ENCODE data around the gene WNT8B.

Gene WNT8B

DNA sequence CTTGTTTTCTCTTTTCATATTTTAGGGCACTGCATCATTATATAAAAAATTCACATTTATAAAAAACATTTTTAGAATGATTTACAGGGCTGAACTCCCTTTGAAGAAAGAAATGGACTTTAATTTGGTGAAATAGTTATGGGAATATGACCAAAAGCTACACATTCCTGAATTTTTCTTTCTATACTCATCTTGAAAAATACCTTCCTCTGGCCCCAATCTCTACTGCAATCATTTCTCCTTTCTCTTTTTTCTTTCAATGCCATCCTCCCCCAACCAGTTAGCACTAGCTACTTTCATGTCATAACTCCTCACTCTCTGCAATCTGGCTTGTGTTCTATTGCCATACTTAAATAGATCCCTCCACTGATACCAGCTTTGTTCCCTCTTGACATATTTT is 6.2 kb downstream of the WNT8B start:
- Histone ChIP-seq H3K9ac (ENCODE audit: low read length) (no peak overlapping the region), H3K4me2 (ENCODE audit: low read depth, low read length, poor library complexity, severe bottlenecking) (no peak overlapping the region), H3K27me3 (ENCODE audit: low read length) (no peaks in the 10 kb centered on the region), H3K27ac (ENCODE audit: low read depth, low read length) (no peak overlapping the region), H3K36me3 (ENCODE audit: low read length) (no peaks in the 10 kb centered on the region), H4K20me1 (ENCODE audit: low read depth, low read length) (no peaks in the 10 kb centered on the region), H3K9me3 (ENCODE audit: insufficient read depth, low read length) (no peaks in the 10 kb centered on the region), H3K4me3 (ENCODE audit: insufficient read depth, low read length, poor library complexity, severe bottlenecking) (no peak overlapping the region), H3K9me2 (replicated peaks; ENCODE audit: insufficient read depth, low read length) (no peaks in the 10 kb centered on the region), H2AFZ (ENCODE audit: low read depth, low read length, severe bottlenecking) (no peak overlapping the region), H3F3A (ENCODE audit: insufficient read depth) (no peaks in the 10 kb centered on the region), H3K79me2 (ENCODE audit: insufficient read depth, low read length) (no peaks in the 10 kb centered on the region)
- TF ChIP-seq, protein P1, sequence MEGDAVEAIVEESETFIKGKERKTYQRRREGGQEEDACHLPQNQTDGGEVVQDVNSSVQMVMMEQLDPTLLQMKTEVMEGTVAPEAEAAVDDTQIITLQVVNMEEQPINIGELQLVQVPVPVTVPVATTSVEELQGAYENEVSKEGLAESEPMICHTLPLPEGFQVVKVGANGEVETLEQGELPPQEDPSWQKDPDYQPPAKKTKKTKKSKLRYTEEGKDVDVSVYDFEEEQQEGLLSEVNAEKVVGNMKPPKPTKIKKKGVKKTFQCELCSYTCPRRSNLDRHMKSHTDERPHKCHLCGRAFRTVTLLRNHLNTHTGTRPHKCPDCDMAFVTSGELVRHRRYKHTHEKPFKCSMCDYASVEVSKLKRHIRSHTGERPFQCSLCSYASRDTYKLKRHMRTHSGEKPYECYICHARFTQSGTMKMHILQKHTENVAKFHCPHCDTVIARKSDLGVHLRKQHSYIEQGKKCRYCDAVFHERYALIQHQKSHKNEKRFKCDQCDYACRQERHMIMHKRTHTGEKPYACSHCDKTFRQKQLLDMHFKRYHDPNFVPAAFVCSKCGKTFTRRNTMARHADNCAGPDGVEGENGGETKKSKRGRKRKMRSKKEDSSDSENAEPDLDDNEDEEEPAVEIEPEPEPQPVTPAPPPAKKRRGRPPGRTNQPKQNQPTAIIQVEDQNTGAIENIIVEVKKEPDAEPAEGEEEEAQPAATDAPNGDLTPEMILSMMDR (IDR thresholded peaks at IDR 0.05; ENCODE audit: insufficient read depth, low read length, poor library complexity, severe bottlenecking): no peak
- TF ChIP-seq EZH2phosphoT487 (conservative IDR thresholded peaks at IDR 0.05; ENCODE audit: low read length): no peak

DNA sequence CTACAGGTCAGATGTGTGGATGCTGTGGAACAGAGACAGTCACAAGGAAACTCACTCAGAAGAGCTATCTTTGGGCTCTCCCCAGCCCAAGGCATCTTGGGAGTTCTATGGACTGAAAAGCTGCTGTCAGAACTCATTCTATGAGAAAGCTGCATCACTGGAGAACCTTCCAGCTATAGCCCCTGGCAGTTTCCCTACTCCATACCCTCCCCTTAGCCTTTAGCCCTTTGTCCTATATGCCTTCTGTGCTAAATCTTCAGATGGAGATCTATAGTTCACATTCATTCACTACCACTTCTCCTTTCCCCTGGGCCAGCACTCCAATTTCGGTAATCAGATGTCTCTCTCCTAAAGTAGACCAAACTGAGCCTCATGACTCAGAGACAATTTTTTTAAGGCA is 6.9 kb downstream of the WNT8B start:
- Histone ChIP-seq H3K27ac (ENCODE audit: low read depth, low read length) (no peak overlapping the region), H3K36me3 (ENCODE audit: low read length) (no peaks in the 10 kb centered on the region), H3F3A (ENCODE audit: insufficient read depth) (no peaks in the 10 kb centered on the region), H3K4me3 (ENCODE audit: insufficient read depth, low read length, poor library complexity, severe bottlenecking) (no peak overlapping the region), H3K9ac (ENCODE audit: low read length) (no peak overlapping the region), H3K9me2 (replicated peaks; ENCODE audit: insufficient read depth, low read length) (no peaks in the 10 kb centered on the region), H2AFZ (ENCODE audit: low read depth, low read length, severe bottlenecking) (no peak overlapping the region), H3K9me3 (ENCODE audit: insufficient read depth, low read length) (no peaks in the 10 kb centered on the region), H3K27me3 (ENCODE audit: low read length) (no peaks in the 10 kb centered on the region), H3K79me2 (ENCODE audit: insufficient read depth, low read length) (no peaks in the 10 kb centered on the region), H3K4me2 (ENCODE audit: low read depth, low read length, poor library complexity, severe bottlenecking) (no peak overlapping the region), H4K20me1 (ENCODE audit: low read depth, low read length) (no peaks in the 10 kb centered on the region)
- TF ChIP-seq, protein P1 (IDR thresholded peaks at IDR 0.05; ENCODE audit: insufficient read depth, low read length, poor library complexity, severe bottlenecking): no peak
- TF ChIP-seq EZH2phosphoT487 (conservative IDR thresholded peaks at IDR 0.05; ENCODE audit: low read length): no peak

DNA sequence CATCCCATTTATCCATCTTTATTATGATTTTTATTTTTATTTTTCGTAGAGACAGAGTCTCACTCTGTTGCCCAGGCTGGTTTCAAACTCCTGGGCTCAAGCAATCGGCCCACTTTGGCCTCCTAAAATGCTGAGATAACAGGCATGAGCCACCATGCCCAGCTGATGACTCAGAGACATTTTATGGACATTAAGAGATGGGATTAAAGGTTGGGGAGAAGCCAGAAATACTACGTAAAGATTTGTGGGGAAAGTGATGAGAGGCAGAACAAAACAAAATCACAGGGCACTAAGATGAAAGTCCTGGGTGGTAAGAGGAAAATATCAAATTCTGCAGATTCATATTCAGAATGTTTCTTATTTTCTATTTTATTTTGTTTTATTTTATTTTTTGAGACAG is 7.6 kb downstream of the WNT8B start:
- H3K79me2 ChIP-seq (ENCODE audit: insufficient read depth, low read length): no peaks in the 10 kb centered on the region
- no peaks in the 10 kb centered on the region for H3F3A ChIP-seq (ENCODE audit: insufficient read depth)
- no peaks in the 10 kb centered on the region for H3K9me2 ChIP-seq (replicated peaks; ENCODE audit: insufficient read depth, low read length)
- no peak overlapping the region for H2AFZ ChIP-seq (ENCODE audit: low read depth, low read length, severe bottlenecking)
- H3K27me3 ChIP-seq (ENCODE audit: low read length): no peaks in the 10 kb centered on the region
- H3K36me3 ChIP-seq (ENCODE audit: low read length): no peaks in the 10 kb centered on the region
- no peaks in the 10 kb centered on the region for H3K9me3 ChIP-seq (ENCODE audit: insufficient read depth, low read length)
- TF ChIP-seq EZH2phosphoT487 (conservative IDR thresholded peaks at IDR 0.05; ENCODE audit: low read length): no peak
- TF ChIP-seq, protein P1 (IDR thresholded peaks at IDR 0.05; ENCODE audit: insufficient read depth, low read length, poor library complexity, severe bottlenecking): no peak
- H3K27ac ChIP-seq (ENCODE audit: low read depth, low read length): no peak overlapping the region
- H3K9ac ChIP-seq (ENCODE audit: low read length): no peak overlapping the region
- H3K4me2 ChIP-seq (ENCODE audit: low read depth, low read length, poor library complexity, severe bottlenecking): no peak overlapping the region
- H3K4me3 ChIP-seq (ENCODE audit: insufficient read depth, low read length, poor library complexity, severe bottlenecking): no peak overlapping the region
- no peaks in the 10 kb centered on the region for H4K20me1 ChIP-seq (ENCODE audit: low read depth, low read length)

Data from SU-DHL-6 (cell line).